SK-MEL-5 (cell line): ENCODE data around the gene HCST. TPM values are rescaled to one million over a fixed set of nuclear protein-coding genes. Genes with fewer than 3 reads are reported as not detected.
"Not testable (repeated sequence)": the region's sequence is repeated elsewhere in the genome, so short reads cannot be mapped to it uniquely, and the experiment has no call there.

Experiments used
- DNase-seq: peaks from one replicate; pipeline ENCODE4 v3.0.0-alpha.2; 2016; ENCODE audit warnings: low read depth, low spot score
- in situ Hi-C: cut with HindIII; loops from 2 replicates; pipeline ENCODE4 v1.10.0; 2016; ENCODE audit warnings: low sequenced_read_pairs, high pct_unique_total_duplicates, low pct_unique_long_range_greater_than_20kb
- total RNA-seq: library from RNA; depleted of rRNA; stranded (reverse); fragments of >200 nt; shearing (Covaris generic); gene quantifications from 2 replicates; pipeline ENCODE4 v1.2.3, GENCODE V29; 2014

HCST gene
- total RNA-seq, 1 experiment from 2014 or later, result not detected

- in situ Hi-C loops, result no loop called here
- no peak for DNase-seq
Measured at GRCh38 chr19:35897706-35898451, 4.5 kb upstream of the HCST start.

- no peak for DNase-seq
- in situ Hi-C loops, result no loop called here
Measured at GRCh38 chr19:35898499-35898809, 3.9 kb upstream of the HCST start.

GRCh38 chr19:35899547-35900214 is 2.6 kb upstream of the HCST start:
- DNase-seq, result peak; percentile 76
- in situ Hi-C loops, result no loop called here

GRCh38 chr19:35901055-35901644 is 1.2 kb upstream of the HCST start:
- in situ Hi-C loops, result no loop called here
- DNase-seq, result no peak

GRCh38 chr19:35902870-35903475 is 644 bp downstream of the HCST start:
- DNase-seq, result no peak
- in situ Hi-C loops, result no loop called here

- in situ Hi-C loops, result no loop called here
- peak; percentile 65 for DNase-seq
Measured at GRCh38 chr19:35903550-35904179, 1.3 kb downstream of the HCST start.

GRCh38 chr19:35904311-35905068 is 2.2 kb downstream of the HCST start:
- DNase-seq, result no peak
- in situ Hi-C loops, result no loop called here

- DNase-seq, result no peak
- in situ Hi-C loops, result no loop called here
Measured at GRCh38 chr19:35905178-35905727, 2.9 kb downstream of the HCST start.

GRCh38 chr19:35907377-35907745 is 5.0 kb downstream of the HCST start:
- in situ Hi-C loops, result no loop called here

GRCh38 chr19:35908010-35908441 is 5.7 kb downstream of the HCST start, which contains the start of gene TYROBP:
Gene TYROBP, minus strand, starts transcription at chr19:35908295. Its CDS starts 67 bp downstream, at chr19:35908228.
- in situ Hi-C loops, result no loop called here
- no peak for DNase-seq

More at GRCh38 chr19:35907377-35907745, 5.0 kb downstream of the HCST start:
- no peak for DNase-seq

GRCh38 chr19:35908973-35909683 is 6.8 kb downstream of the HCST start:
- in situ Hi-C loops, result no loop called here
- no peak for DNase-seq

GRCh38 chr19:35909684-35910035 is 7.3 kb downstream of the HCST start:
- in situ Hi-C loops, result no loop called here

GRCh38 chr19:35910355-35910754 is 8.0 kb downstream of the HCST start:
- DNase-seq, in situ Hi-C loops: not testable (repeated sequence)

More at GRCh38 chr19:35909684-35910035, 7.3 kb downstream of the HCST start:
- DNase-seq, result no peak

- in situ Hi-C loops, result no loop called here
- DNase-seq, result no peak
Measured at GRCh38 chr19:35911173-35911572, 8.8 kb downstream of the HCST start.

GRCh38 chr19:35911790-35912189 is 9.5 kb downstream of the HCST start:
- DNase-seq, result no peak
- in situ Hi-C loops, result no loop called here

- in situ Hi-C loops, result no loop called here
- DNase-seq, result no peak
Measured at GRCh38 chr19:35913589-35913988, 11.3 kb downstream of the HCST start.

- DNase-seq, result no peak
- in situ Hi-C loops, result no loop called here
Measured at GRCh38 chr19:35915443-35915842, 13.1 kb downstream of the HCST start.
